GM19193 (cell line): ENCODE measurements around the gene SLC29A3.

Experiments
- POLR2A ChIP-seq: IDR thresholded peaks from 4 replicates; pipeline ENCODE4 v1.6.1; 2011; ENCODE audit not compliant: insufficient read depth, insufficient read length; ENCODE audit errors: extremely low read depth

SLC29A3 gene

DNA sequence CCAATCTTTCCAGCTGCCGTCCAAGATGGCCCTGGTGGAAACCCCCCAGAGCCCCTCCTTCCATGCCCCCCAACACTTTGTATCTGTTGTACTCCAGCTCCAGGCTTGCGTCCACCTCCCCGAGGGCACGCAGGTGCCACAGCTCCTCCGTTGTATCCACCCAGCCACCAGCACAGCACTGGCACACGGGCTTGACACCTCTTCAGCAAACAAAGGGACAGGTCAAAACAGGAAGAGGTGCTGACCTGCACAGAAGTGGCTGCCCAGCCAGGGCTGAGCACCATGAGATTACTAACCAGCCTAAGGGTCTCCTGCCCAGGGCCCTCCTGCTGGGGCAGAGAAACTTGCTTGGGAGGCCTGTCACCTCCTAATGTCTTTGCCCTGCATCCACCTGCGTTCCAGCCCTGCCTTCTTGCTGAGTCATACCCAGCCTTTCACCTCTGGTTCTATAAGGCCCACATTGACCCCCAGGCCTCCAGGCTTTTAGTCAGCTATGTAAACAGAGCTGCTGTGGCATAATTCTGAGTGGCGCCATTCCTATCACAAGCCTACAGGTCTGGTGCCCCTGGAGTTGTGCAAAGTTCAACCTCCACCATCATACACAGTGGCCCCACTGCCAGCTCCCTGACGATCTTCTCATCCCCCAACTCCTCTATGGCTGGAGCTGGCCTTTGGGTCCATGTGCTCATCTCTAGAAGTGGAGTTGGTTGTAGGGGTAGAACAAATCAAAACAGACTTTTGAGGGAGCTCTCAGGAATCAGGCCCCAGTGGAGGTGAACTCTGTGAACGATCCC lies 20.9 kb downstream of the SLC29A3 start:
- no peak for TF ChIP-seq POLR2A

DNA sequence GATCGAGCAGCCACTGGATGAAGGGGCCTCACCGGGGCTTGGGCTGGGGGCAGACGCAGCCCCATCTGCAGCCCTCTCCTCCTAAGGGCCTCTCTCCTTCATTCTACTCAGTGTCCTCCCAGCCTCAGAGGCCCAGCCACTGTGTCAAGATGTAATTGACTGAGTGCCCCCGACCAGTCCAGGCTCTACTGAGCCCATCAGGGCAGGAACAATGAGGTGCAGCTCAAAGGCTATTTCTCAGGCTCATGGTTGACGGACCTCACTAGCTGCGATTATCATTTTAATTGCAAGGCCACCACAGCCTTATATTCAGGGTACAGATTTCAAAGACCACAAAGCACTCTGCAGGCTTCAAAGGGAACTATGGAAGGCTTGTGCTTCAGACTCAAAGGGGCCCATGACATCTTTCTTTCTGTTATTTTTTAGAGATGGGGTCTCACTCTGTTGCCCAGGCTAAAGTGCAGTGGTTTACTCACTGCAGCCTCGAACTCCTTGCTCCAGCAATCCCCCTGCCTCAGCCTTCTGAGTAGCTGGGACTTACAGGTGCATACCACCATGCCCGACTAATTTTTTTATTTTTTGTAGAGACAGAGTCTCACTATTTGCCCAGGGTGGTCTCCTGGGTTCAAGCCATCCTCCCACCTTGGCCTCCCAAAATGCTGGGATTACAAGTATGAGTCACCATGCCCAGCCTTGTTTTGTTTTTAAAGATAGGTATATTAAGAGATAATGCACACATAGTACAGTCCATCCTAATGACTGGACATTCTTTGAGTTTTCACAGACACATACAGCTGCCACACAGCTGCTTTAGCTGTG lies 23.7 kb downstream of the SLC29A3 start:
- TF ChIP-seq POLR2A = no peak

DNA sequence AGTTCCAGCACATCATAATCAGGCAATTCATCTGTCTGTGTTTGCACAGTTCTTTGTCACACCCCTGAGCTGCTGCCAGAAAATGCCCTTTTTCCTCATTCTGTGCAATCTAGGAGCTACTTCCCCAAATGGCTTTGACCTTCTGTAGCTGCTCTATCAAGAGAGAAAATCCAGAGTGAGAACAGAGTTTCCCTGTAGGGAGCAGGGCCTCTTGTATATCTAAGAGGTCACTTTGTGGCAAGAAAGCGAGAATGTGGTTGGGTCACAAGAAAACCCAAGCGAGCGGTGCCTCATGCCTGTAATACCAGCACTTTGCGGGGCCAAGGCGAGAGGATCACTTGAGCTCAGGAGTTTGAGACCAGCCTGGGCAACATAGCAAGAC lies 24.3 kb downstream of the SLC29A3 start:
- no peak for TF ChIP-seq POLR2A

DNA sequence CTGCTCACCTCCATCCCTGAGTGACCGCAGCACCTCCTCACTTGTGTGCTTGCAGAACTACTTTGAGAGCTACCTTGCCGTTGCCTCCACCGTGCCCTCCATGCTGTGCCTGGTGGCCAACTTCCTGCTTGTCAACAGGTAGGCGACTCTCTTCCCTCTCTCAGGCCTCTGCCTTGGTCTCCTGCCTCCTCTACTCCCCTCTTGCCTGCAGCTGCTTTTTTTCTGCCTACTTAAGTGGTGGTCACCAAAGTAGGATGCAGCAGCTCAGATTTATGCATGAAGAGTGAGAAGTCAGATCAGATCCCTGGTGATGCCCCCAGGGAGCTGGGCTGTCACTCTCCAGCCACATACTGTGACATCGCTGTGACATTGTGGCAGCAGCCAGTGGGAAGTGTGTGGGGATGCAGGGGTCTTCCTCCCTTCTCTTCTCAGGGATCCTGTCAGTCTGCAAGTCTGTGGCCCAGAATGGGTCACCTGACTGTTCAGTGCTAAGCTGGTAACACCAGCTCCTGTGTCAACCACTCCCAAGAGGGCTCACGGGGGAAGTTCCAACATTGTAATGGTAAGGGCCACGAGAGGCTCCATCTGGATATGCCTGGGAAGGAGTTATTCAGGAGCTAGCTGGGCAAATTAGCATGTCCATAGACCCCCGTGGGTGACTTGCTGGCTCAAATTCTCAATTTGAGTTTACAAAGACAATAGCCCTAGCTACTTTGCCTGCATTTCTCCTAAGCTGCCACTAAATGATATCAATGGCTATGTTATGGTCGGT lies 25.3 kb downstream of the SLC29A3 start:
- no peak for TF ChIP-seq POLR2A

DNA sequence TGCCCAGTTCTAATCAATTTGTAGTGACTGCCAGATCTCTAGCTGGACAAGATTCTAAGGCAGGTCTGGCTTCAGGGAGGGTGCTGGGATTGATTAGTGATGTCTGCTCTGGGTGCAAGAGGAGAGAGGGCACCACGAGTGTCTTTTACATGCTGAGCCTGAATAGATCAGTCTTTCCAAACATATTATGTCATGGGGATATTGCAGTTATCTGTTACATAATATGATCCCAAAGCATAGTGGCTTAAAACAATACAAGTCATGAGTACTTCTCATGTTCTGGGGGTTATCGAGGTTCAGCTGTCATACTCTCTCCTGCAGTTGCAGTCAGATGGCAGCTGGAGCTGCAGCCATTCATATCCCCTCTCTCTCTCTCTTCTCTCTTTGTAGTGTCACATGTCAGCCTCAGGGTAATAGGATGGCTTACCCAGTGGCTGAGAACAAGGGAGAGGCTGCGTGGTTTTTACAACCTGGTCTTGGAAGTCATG lies 26.0 kb downstream of the SLC29A3 start:
- TF ChIP-seq POLR2A = no peak

DNA sequence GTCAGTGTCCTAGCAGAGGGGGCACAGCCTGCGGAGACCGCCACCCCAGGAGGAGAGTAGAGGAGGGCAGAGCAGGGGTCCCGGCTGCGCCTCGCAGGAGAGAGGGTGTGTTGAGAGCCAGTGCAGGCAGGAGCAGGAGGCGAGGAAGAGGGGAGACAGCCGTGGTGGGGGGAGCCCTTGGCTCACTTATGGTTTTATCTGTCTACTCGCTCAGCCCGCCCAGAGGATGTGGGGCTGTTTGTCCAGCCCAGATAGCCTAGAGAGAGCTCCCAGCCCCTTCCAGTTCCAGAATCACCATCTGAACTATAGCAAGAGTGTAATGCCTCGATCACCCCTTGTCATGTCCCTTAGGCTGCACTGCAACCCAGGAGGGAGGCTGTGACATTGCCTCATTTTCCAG lies 26.6 kb downstream of the SLC29A3 start:
- no peak for TF ChIP-seq POLR2A

DNA sequence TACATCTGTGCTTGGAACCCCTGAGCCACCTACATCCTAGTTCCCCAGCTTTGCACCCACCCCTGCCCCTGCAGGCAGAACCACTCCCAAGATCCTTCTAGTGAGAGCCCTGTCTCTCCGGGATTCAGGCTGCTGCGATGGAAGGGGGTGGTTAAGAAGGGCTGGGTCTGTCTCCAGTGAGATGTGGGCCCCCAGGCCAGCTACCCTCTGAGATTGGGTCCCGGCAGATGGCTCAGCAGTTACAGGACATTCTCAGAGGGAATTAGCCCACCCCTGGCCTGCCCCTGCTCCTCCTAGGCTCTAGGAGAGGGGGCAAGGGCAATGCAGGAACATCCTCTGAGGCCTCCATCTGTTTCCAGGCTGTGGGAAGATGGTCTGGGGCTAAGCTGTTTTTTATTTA lies 27.7 kb downstream of the SLC29A3 start:
- TF ChIP-seq POLR2A = no peak

DNA sequence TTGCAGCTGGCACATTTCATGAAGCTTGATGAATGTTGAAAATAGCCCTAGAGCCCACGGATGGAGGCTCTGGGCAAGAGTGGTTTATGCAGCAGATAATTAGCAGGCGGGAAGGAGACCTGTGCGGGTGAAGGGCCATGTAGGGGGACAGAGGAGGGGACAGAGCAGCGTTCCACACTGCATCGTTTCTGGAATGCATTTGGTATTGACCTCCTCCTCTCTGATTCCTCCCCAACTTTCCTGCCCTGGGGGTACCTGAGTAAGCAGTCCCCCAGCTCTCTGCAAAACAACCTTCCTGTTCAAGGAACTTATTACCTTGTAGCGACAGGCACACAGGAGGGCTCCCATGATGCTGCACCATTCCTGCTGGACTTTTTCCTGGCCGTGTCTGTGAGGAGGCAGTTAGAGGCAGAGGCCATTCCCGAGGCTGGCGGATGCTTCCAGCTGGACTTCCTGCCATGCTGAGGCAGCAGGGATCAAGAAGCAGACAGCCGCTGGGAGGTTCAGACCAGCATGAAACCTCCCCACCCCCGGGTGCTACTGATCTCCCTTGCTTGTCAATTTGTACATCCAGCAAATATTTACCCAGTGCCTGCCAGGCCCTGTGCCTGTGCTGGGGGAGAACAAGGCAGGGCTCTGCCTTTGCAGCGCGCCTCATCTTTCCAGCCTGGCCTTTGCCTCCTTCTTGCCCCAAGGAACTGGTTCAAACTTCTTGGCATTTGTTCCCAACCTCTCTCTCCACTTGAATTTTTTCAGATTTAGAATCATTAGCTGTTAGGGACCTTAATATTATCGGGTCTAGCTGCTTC lies 28.7 kb downstream of the SLC29A3 start:
- no peak for TF ChIP-seq POLR2A

DNA sequence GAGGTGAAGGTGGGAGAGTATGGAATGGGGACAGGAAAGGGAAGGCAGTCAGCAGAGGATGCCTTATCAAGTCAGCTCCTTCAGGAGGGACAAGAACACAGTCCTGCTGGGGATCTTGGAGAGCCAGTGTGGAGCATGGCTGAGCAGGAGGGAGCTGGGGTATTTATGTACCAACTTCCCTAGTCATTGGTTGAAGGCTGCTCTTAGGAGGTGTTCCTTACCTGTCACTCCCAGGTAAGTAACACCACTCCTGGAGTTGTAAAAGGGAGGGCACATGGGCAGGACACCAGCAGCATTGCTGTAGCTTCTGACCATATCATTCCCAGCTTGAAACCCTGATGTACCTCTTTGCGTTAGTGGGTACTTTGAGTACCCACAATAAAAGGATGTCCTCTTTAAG lies 29.8 kb downstream of the SLC29A3 start:
- TF ChIP-seq POLR2A = no peak

DNA sequence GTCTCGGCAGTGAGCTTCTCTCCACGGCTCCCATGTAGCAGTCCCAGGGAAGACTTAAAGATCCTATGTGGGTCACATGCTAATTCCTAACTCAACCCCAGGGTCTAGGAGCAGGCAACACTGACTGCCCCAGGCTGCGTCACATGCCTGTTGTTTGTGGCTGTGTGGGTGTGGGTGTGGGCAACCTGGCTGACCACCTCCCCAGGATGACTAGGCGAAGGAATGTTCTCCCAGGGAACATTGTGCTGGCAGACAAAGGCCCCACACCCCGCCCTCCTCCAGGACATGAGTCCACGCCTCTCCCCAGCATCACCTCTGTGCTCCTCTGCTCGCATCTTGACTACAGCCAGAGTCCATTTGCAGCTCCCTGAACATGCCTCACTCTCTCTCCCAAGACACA lies 30.3 kb downstream of the SLC29A3 start:
- TF ChIP-seq POLR2A = no peak

DNA sequence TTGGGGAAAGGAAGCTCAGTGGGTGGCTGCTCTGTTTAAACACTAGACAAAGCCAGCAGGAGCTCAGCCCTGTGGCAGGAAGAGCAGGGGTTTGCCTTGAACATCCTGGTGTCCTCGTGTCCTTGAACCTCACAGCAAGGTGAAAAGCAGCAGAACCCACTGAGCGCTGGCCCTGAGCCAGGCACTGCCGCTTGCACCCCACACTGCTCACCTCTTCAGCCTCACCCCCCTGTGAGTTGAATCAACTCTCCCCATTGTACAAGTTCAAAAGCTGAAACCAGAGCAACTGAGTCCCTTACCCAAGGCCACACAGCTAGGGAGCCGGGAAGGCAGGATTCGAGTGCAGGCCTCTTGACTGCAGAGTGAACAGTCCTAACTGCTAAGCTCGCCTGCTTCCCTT lies 32.0 kb downstream of the SLC29A3 start:
- TF ChIP-seq POLR2A = no peak

DNA sequence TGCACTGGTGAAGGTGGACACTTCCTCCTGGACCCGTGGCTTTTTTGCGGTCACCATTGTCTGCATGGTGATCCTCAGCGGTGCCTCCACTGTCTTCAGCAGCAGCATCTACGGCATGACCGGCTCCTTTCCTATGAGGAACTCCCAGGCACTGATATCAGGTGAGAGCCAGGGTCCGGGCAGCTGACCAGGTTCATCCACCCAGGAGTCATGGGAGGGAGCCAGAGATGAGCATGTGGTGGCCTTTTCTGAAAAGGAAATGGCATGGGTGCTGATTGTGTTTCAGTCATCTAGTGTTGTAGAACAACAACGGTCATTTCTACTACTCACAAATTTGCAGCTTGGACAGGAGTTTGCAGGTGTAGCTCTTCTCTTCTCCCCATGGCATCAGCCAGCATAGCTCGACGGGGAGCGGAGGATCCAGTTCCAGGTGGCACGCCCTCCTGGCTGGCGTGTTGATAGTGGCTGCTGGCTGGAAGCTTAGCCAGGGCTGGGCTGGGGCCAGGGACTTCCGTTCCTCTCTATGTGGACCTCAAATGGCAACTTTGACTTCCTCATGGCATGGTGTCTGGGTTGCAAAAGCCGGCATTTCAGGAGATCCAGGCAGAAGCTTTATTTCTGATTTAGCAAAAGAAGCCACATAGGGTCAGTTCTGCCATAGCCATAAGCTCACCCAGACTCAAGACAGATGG lies 32.7 kb downstream of the SLC29A3 start:
- no peak for TF ChIP-seq POLR2A

DNA sequence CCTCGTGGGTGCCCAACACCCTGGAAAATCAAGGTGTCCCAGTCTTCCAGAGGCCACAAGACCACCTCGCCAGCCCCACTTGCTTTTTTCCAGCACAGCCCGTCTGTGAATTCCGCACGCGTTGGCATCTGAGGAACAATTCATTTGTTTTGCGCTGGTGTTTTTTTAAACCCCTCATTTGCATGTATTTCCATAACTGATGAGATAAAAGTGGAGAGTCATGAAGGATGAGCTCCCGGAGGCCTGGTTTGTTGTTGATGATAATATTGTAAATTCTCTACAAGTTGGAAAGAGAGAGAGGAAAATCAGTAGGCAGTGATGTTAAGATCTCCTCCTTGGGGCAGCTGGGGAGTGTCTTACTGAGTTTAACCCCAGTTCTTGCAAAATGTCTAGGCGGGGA lies 34.6 kb downstream of the SLC29A3 start:
- no peak for TF ChIP-seq POLR2A

DNA sequence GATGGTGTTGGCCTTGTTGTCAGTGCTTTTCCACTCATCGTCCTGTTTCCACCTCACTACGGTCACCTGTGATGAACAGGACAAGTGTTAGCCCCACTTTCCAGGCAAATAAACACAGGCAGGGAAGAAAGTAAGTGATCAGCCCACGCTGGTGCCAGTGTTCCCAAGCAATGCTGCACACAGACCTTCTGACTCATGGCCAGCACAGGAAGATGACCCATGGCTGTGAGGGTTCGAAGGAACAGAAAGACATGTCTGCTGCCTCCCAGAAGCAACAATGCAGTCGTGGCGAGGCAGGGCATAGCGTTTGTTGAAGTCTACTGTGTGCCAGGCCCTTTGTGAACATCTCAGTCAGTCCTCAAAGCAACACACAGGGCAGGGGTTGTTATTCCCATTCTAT lies 35.7 kb downstream of the SLC29A3 start:
- no peak for TF ChIP-seq POLR2A
